ENCODE data around the gene PPEF1. TPM values are rescaled to one million over a fixed set of nuclear protein-coding genes. Genes with fewer than 3 reads are reported as not detected.

PPEF1 gene
- total and polyA plus RNA-seq, 9 of the 15 experiments (the other 6 are each of a cell fraction or from before 2014, with no cell fraction given): not detected

DNA sequence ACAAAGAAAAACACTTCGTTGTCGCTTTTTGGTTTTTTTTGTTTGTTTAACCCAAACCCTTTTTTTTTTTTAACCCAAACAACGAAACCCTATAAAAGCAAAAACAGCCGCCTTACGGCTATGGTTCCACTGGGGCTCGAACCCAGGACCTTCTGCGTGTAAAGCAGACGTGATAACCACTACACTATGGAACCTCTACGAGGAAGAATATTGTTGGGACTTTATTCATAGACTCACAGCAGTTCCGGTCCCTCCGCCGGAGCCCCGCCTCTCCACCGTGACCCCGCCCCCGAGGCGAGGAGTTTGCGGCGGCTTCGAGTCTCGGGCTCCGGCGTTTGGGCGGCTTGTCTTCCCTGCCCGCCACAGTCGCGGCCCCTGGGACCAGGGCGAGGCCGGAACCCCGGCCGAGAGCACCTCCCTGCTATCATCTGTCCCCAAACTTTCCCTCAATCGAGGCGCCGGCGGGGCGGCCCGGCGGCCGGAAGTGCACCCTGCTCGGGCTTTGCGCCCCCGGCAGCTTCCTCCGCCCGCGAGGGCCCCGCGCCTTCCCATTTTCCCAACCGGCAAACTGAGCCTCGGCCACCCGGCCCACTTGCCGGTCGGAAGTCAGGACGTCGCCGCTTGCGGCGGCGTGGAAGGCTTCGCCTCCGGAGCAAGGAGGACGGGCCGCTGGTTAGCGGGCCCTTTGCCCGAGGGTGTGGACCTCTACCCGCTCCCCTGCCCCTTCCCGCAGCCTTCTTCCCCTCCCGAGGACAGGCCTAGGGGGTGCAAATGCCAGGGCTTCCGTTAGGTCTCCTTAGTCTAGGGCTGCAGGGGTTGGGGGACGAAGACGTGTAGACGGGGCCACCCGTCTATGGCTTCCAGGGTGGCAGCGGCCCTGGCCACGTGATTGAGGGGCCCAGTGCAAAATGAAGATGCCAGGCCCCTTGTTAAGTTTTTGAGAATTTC lies 32.4 kb upstream of the PPEF1 start (continued):
- TF ChIP-seq, protein P1, sequence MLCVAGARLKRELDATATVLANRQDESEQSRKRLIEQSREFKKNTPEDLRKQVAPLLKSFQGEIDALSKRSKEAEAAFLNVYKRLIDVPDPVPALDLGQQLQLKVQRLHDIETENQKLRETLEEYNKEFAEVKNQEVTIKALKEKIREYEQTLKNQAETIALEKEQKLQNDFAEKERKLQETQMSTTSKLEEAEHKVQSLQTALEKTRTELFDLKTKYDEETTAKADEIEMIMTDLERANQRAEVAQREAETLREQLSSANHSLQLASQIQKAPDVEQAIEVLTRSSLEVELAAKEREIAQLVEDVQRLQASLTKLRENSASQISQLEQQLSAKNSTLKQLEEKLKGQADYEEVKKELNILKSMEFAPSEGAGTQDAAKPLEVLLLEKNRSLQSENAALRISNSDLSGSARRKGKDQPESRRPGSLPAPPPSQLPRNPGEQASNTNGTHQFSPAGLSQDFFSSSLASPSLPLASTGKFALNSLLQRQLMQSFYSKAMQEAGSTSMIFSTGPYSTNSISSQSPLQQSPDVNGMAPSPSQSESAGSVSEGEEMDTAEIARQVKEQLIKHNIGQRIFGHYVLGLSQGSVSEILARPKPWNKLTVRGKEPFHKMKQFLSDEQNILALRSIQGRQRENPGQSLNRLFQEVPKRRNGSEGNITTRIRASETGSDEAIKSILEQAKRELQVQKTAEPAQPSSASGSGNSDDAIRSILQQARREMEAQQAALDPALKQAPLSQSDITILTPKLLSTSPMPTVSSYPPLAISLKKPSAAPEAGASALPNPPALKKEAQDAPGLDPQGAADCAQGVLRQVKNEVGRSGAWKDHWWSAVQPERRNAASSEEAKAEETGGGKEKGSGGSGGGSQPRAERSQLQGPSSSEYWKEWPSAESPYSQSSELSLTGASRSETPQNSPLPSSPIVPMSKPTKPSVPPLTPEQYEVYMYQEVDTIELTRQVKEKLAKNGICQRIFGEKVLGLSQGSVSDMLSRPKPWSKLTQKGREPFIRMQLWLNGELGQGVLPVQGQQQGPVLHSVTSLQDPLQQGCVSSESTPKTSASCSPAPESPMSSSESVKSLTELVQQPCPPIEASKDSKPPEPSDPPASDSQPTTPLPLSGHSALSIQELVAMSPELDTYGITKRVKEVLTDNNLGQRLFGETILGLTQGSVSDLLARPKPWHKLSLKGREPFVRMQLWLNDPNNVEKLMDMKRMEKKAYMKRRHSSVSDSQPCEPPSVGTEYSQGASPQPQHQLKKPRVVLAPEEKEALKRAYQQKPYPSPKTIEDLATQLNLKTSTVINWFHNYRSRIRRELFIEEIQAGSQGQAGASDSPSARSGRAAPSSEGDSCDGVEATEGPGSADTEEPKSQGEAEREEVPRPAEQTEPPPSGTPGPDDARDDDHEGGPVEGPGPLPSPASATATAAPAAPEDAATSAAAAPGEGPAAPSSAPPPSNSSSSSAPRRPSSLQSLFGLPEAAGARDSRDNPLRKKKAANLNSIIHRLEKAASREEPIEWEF (CRISPR knock-in tag; IDR thresholded peaks at IDR 0.05): no peak
- TF ChIP-seq ZKSCAN8 (CRISPR knock-in tag; IDR thresholded peaks at IDR 0.05) (no peak), CBFA2T2 (conservative IDR thresholded peaks at IDR 0.05) (no peak), ZFP36 (IDR thresholded peaks at IDR 0.05; ENCODE audit: low read depth, low read length, partially characterized antibody) (no peak), PHF20 (IDR thresholded peaks at IDR 0.05; ENCODE audit: partially characterized antibody) (no peak), ZNF644 (tag; IDR thresholded peaks at IDR 0.05; ENCODE audit: low read depth) (no peak), TEAD2 (tag; IDR thresholded peaks at IDR 0.05) (no peak), ESRRB (CRISPR knock-in tag; IDR thresholded peaks at IDR 0.05; ENCODE audit: borderline replicate concordance) (no peak), SNIP1 (IDR thresholded peaks at IDR 0.05; ENCODE audit: low read depth) (no peak), GABPA (tag; conservative IDR thresholded peaks at IDR 0.05; ENCODE audit: low read depth) (peak; percentile 86), RFX7 (CRISPR knock-in tag; IDR thresholded peaks at IDR 0.05) (no peak), YBX1 (IDR thresholded peaks at IDR 0.05) (no peak), SMAD1 (IDR thresholded peaks at IDR 0.05; ENCODE audit: low read depth, low read length, partially characterized antibody) (no peak), ETV1 (tag; conservative IDR thresholded peaks at IDR 0.05; ENCODE audit: low read depth) (peak; percentile 64), RBM25 (IDR thresholded peaks at IDR 0.05; ENCODE audit: low read depth, low read length, severe bottlenecking) (peak; percentile 98), ATF1 (CRISPR knock-in tag; IDR thresholded peaks at IDR 0.05) (no peak), ATF1 (tag; IDR thresholded peaks at IDR 0.05) (peak; percentile 42; the same call in 1 of the 2 replicates), ZNF184 (CRISPR knock-in tag; IDR thresholded peaks at IDR 0.05) (no peak), BRCA1 (IDR thresholded peaks at IDR 0.05) (no peak), BRCA1 (CRISPR knock-in tag; IDR thresholded peaks at IDR 0.05) (no peak), WHSC1 (IDR thresholded peaks at IDR 0.05; ENCODE audit: low read length) (no peak)
- TF ChIP-seq, protein P2, sequence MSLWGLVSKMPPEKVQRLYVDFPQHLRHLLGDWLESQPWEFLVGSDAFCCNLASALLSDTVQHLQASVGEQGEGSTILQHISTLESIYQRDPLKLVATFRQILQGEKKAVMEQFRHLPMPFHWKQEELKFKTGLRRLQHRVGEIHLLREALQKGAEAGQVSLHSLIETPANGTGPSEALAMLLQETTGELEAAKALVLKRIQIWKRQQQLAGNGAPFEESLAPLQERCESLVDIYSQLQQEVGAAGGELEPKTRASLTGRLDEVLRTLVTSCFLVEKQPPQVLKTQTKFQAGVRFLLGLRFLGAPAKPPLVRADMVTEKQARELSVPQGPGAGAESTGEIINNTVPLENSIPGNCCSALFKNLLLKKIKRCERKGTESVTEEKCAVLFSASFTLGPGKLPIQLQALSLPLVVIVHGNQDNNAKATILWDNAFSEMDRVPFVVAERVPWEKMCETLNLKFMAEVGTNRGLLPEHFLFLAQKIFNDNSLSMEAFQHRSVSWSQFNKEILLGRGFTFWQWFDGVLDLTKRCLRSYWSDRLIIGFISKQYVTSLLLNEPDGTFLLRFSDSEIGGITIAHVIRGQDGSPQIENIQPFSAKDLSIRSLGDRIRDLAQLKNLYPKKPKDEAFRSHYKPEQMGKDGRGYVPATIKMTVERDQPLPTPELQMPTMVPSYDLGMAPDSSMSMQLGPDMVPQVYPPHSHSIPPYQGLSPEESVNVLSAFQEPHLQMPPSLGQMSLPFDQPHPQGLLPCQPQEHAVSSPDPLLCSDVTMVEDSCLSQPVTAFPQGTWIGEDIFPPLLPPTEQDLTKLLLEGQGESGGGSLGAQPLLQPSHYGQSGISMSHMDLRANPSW (CRISPR knock-in tag; IDR thresholded peaks at IDR 0.05): no peak
